NCI-H82 treated with DMSO at 0.1 percent for 48 hours (cell line): ENCODE results near the gene PREX1.
"Not testable (repeated sequence)": the region's sequence is repeated elsewhere in the genome, so short reads cannot be mapped to it uniquely, and the experiment has no call there.

Source experiments
- DNase-seq: peaks from one replicate; lab custom pipeline; 2025; ENCODE audit not compliant: unreplicated experiment; lab: John Stamatoyannopoulos, UW

PREX1 gene

DNA sequence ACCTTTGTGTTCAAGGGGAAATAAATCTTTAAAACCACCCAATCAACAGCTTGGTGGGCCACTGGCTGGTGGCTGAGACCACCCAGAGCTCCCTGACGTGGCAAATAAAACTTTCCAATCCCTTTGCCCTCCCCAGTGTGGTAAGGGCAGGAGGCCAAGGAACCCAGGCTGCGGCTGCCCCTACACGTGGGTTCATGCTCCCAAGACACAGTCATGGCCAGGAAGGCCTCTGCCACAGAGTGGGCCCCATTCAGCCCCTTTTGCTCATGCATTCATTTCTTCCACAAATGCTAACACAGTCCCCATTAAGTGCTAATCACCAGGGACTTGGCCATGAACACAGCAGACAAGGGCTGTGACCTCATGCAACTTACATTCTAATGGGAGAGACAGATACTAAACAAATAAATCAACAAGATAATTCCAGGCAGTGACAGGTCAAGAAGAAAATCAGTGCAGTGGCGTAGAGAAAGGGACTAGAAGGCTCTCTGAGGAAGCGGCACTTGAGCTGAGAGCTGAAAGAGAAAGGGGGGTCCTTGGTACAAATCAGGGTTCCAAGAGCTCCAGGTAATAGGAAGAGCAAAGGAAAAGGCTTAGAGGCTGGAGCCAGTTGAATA, 13.8 kb downstream of the PREX1 start:
- no peak for DNase-seq

DNA sequence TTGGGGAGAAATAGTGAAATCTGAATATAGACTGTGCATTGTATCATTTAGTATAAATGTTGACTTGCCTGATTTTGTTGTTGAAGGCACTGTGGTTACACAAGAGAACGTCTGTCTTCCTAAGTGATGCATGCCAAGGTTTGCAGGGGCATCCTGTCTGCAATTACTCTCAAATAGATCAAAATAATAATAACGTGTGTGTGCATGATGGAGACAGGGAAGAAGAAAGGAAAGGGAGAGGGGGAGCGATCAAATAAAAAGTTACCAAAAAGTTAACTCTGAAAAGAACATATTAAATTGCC, 14.4 kb downstream of the PREX1 start:
- DNase-seq, result no peak

DNA sequence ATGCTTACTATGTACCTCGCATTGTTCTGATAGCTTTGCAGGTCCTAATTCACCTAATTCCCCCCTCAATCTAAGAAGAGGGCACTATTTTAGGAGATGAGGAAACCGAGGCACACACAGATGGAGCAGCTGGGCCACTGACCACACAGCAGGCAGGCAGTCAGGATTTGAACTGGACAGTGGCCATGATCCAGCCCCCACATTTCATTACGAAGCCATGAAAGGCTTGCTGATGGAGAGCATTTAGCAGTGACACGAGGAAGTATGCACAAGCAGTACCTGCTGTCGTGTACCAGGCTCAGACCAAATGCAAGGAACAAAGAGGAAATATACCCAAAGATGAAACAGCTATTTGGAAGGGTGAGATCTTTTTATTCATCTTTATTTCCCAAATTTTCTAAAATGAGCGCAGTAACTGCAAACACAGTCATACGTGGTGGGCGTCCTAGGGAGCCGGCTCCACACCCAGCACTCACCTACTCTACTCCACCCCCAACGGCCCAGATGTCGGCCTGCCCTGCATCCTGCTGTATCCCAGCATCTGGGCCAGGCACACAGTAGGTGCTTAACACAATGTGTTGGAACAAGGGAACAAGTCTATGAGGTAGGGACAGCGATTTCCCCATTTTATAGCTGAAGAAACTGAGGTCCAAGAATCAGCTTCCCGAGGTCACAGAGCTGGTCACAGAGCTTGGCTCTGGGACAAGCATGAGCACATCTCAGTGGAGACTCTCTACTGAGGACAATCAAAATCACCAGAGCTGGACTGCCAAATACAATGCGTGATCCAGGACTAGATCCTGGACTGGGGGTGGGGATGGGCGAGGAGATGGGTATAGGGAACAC, 15.0 kb downstream of the PREX1 start:
- no peak for DNase-seq

DNA sequence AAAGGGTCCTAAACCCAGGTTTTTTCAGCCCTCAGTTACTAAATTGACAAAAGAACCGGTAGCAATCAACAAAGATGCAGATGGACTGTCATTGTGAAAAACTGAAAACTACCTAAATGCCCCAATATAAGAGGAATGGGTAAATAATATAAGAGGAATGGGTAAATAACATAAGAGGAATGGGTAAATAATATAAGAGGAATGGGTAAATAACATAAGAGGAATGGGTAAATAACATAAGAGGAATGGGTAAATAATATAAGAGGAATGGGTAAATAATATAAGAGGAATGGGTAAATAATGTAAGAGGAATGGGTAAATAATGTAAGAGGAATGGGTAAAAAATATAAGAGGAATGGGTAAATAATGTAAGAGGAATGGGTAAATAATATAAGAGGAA, 15.7 kb downstream of the PREX1 start:
- not testable (repeated sequence) for DNase-seq

DNA sequence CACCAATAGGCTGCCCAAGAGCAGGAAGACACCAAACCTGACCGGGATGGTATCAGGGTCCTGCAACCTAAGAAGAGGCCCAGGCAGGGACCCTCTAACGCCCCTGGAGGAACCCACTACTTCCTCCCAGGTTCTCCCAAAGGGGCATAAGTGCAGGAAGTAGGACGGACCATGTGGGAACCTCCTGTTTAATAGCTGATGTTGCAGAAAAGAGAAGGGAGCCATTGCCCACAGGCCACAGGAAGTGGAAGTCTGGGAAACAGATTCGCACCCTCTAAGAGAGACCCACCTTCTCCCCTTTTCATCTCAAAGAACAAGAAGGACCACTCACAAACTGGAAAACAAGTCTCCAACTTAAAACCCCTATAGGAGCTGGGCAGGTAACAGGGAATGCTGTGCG, 18.1 kb downstream of the PREX1 start:
- DNase-seq, result no peak

DNA sequence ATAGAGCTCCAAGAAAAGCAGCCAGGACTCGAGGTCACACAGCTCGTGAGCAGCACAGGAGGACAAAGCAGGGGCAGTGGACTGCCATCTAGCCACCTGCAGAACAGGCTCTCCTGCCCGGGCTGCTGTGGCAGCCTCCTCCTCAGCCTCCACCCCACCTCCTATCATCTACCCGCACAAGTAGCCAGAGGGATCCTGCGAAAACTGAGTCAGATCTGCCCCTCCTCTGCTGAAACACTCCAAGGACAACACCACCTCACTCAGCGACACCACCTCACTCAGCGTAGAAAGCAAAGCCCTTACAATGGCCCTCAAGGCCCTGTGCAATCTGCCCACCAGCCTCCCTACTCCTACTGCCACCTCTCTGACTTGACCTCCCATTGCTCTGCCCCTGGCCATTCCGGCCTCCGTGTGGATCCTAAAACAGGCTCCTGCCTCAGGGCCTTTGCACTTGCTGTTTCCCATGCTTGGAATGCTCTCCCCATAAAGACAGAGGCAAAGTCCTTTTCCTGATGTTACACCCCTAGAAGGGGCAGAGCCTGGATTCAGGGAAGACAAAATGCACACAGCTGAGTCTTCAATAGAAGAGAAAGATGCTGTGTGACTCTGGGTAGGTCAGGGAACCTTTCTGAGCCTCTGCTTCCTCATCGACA, 19.3 kb downstream of the PREX1 start:
- no peak for DNase-seq

DNA sequence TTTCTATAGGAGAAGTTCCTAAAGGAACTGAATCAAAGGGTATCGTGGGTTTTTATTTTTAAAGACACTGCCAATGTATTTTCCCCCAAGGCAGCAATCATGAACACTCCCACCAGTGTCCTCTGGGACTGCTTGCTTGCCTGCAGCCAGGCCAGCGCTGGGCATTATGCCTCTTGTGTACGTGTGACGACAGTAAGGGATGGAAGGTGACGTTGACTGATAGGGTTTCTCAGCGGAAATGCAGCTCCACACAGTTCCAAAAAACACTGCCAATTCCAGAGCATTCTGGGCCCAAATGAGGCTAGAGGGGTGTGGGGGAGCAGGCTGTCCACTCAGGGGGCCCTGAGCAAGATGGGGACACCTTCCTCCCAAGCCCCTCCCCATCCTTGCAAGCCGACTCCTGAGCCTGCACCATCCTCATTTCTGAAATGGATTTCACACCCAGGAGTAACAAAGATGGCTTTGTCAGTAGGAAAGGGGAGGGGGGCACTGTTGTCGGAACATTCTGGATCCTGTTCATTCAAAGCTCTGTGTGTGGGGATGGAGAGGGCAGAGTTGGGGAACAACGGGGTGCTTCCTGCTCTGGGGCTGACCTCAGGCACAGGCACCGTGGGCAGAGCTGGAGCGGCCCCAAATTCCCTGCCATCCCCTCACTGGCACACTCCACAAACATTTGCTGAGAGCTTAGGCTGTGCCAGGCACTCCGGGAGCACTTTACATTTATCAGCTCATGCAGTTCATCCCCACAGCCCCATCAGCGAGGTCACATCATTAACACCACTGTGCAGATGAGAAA, 20.0 kb downstream of the PREX1 start:
- DNase-seq, result no peak

DNA sequence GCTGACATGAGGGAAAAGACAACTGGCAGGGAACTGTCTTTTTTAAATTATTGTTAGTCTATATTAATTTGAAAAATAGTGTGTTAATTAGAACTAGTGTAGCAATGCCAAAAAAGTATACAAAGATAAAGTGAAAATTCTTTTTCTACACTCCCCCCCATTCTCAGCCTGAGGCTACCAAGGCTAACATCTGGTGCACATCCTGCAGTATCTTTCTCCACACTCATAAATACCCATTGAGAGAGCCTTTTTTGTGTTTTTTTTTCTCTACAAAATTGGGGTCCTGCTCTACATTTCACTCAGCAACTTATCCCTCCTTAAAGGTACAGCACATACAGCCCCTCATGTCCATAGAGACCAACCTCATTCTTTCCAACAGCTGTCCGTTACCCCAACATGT, 20.7 kb downstream of the PREX1 start:
- no peak for DNase-seq

DNA sequence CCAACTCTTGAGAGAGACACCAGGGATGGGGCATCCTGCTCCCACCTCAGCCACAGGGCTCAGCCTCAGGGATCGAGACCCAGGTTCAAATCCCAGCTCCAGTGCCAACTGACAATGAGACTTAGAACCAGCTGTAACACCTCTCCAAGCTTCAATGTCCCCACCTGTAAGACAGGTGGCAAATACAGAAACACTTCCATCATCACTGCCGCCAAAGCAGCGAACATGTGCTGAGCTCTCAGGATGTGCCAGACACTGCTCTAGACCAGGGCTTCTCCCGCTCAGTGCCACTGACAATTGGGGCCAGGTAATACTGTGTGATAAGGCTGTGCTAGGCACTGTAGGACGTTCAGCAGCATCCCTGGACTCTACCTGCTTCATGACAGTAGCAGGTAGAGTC, 22.1 kb downstream of the PREX1 start:
- DNase-seq, result no peak

DNA sequence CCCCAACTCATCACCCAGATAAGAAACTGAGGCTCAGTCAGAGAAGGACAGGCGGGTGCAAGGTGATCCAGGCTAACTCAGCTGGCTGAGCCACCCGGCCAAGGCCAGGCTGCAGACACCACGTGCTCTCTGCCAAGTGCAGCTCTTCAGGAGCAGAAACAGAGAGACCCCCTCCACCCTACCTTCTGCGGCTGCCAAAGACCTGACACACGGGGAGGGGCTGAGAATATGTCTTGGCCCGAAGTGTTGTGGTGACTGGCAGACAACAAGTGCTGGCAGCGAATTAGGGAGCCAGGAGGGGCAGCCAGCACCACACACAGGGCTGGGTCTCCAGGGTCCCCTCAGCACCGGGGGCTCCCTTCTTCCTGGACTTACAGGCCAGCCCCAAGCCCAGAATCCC, 22.5 kb downstream of the PREX1 start:
- no peak for DNase-seq

DNA sequence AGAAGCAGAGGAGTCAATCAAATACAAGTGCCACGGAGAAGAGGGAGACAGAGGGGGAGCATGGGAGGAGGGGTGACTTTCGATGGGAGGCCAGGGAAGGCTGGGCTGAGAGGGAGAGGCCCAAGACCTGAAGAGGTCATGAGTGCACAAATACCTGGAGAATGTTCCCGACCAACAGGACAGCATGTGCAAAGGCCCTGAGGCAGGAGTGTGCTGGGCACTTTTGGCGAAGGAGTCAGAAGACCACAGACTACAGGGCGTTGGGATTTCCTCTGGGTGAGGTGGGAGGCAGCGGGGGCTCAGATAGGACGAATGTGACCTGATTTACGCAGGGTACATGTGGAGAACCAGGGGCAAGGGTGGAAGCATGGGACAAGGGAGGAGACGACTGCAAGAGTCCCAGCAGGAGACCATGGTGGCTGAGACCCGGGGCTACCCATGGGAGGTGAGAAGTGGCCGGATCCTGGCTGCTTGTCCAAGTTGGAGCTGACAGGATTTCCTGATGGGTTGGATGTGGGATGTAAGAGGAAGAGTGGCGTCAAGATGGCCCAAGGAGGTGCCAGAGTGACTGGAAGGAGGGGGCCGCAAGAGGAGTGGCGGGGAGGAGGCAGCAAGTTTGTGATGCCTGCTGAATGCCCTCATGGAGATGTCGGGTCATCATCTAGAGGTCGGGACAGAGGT, 23.4 kb downstream of the PREX1 start:
- DNase-seq, result no peak

DNA sequence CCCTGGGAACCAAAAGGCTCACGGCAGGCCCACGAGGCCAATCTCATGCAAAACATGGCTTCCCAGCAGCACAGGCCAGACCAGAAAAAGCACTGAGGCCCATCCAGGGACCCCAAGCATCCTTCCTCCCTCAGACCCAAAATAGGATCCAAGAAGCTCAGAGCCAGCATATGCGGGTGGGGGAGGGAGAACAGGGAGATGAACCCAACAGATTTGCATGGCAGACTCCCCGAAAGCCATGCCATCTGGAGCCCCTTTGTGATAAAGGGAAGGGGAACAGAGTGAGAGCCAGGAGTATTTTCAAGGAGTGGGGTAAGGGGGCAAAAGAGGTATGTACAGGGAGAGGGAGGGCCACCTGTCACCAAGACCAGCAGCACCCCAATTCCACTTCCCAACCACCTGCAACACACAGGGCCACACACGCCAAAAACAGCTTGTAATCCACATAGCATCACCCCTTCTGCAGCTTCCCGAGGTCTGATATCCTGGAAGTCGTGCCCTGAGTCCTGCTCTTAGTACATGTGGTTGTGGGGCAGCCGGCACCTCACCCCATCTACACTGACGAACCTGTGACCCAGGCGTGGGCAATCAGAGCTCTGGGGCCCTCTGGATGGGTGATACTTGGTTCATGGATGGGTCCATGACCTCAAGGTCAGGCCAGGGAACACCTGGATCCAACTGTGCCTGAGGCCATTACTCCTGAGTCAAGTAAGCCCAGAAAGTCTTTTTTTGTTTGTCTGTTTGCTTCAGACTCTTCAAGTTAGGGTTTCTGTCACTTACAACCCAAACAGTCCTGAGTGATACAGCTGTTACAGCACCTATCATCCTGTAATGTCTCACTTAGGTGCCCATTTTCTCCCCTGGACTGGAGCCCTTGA, 24.4 kb downstream of the PREX1 start:
- no peak for DNase-seq

DNA sequence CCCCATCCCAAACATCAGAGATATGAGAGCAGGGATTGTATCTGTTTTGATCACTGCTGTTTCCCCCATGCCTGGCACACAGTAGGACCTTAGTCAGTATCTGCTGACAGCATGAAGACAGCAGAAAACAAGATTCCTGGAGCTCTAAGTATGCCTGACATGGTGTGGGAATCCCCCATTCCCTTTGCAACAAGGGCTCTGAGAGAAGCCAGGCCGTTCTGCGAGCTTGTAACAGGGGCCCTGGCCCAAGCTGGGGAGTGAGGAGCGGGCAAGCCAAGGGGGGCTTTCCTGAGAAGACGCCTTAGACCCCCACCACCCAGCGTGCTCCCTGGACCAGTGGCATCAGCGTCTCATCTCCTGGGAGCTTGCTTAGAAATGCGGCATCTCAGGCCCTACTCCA, 25.2 kb downstream of the PREX1 start:
- no peak for DNase-seq

DNA sequence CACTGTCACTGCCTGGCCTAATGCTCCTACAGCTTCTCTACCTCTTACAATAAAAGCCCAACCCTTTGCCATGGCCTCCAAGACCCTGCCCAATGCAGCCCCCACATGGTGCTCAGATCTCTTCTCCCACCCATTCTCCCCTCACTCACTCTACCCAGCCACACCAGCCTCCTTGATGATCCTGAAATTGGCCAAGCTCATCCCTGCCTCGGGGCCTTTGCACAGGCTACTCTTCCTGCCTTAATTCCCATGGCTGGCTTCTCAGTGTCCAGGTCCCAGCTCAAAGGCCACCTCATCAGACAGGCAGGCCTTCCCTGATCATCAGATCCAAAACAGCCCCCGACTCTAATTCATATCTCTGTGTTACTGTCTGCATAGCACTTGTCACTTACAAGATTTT, 25.6 kb downstream of the PREX1 start:
- DNase-seq, result no peak

DNA sequence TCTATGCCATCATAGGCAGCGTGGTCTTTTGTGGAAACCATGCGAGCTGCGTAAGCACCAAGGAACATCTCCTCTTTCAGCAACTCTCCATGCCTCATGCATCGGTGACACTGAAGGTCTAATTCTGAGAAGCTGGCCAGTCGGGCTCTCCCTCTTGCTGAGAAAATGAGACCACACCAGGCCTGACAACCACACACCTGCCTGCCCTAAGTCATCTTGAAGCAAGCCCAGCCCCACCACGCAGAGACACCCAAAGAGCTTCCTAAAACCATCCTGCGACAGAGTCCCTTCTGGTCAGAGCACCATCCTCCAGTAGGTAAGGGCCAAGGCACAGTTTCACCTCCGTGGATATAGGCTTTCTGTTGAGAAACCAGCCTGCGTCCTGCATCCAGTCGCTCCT, 26.6 kb downstream of the PREX1 start:
- DNase-seq, result no peak

DNA sequence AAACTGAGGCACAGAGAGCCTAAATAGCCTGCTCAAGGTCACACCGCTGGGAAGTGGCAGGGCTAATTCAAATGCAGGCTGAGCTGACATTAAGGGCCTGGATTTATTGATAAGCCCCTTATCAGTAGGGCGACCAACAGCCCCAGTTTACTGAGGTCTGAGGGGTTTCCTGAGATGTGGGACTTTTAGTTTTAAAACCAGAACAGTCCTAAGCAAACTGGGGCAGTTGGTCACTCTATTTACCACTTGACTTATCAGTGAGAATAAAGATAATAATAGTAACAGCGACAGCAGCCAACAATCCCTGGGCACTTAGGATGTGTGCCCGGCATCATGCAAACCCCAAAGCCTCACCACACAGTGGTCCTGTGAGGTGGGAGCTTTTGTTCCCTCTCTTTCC, 27.6 kb downstream of the PREX1 start:
- no peak for DNase-seq

DNA sequence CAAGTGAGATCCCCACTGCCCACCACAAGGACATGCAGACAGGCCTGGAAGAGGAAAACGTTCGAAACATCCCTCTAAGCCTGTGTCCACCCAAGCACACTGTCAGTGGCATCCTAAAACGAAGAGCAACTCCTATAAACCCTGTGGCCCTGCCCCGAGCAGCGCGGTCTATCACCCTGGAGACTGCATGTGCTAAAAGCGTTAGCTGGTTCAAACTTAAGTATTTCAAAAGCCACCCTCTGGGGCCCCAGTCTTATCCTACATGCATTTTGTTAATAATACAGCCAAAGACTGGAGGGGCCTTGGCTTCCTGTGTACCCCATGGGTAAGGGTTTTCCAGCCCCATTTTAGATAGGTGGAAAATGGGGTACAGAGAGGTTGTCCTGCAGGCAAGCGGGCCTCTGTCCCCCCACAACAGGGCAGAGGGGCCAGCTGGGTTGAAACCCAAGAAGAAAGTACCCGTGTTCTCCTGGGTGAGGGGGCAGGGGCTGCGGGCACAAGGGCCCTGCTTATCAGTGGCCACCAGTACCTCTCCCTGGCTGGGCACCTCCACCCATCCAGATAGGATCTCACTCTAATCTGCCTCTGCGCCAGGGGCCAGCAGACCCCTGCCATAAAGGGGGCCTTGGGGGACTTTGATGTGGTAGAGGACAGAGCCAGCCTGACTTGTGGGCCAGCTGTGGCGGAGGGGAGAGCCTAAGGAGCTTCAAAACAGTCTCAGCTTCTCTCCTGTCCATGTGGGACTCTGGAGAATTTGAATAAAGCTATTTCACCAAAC, 28.3 kb downstream of the PREX1 start:
- DNase-seq, result no peak

DNA sequence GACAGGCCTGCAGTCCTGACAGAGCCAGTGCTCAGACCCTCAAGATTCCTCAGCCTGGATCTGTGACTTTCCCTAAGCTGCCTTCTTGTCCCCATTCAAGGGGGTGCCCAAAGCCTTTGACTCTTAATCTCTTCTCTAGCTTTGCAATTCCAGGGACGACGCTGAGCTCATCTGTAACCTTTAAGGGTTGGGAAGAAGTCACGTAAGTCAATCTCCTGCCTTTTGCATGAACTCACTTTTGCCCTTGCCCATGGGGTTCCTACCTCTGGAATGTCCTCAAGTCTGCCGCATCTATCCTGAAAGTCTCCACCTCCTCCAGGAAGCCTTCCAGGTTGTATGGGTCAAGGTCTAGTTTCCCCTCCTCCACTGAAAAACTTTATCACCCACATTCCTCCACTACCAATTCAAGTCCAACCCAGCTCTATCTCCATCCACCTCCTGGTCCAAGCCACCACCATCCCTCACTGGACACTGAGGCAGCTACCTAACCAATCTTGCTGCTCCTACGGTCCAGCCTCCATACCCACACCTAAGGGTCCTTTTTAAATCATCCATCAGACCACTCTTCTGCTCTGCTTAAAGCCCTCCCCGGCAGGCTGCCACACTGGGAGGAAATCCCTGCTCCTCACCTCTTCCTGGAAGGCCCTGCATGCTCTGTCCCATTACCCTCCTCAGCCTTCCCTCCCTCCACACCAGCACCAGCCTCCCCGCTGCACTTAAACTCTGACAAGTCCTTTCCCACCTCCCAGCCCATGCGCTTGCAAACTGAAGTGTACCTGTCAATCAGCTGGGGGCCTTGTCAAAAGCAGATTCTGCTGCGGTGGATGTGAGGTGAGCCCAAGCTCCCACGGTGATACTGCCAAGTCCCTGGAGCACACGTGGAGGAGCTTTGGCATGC, 29.7 kb downstream of the PREX1 start:
- no peak for DNase-seq
